Transverse colon (tissue), 4 donors: ENCODE data around the gene PIGW.

Source experiments
- CTCF ChIP-seq, 5 experiments: fragments of 200-600 bp in 3 of 5; fragments of 450-650 bp in 2 of 5; sonication (generic) in 3 of 5; IDR thresholded peaks; 1 replicate in 2 of 5; 2 replicates in 3 of 5; pipeline ENCODE4 v1.5.1; 2016 to 2017; ENCODE audit warnings: antibody characterized with exemption in 5 of 5, inconsistent platforms in 3 of 5, mild to moderate bottlenecking in 2 of 5, moderate library complexity in 1 of 5
- POLR2AphosphoS5 ChIP-seq, 3 donors: sonication (generic); formaldehyde crosslinking; IDR thresholded peaks; one replicate each; pipeline ENCODE4 v1.6.1; 2016; ENCODE audit warnings: antibody characterized with exemption in 3 of 3

- TF ChIP-seq POLR2AphosphoS5 (IDR thresholded peaks at IDR 0.05), result no peak
- no peak for TF ChIP-seq CTCF (IDR thresholded peaks at IDR 0.05)
Measured at GRCh38 chr17:36506831-36507230, 28.0 kb upstream of the PIGW start.
